ENCODE measurements around the gene HS6ST2.
A peak's percentile ranks its signal among the peaks of the same experiment; 100 is the strongest.

Gene HS6ST2

DNA sequence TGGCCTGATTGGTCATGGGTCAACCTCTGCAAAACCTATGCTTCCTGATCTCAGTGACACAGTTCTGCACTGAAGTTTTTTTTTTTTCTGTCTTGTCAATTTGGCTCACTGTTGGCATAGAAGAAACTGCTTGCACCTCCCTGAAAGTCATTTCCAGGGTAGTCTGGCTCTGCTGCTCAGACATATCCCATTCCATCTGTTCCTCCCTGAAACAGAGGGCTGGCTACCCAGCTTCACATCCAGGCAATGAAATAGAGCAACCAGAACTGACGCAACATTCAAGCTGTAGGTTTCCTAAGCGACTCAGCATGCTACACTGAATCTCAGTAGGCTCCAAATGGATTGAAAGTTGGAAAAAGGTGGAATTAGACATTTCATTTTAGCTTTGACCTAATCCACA is 292.8 kb downstream of the HS6ST2 start:
- no peak for DNase-seq

DNA sequence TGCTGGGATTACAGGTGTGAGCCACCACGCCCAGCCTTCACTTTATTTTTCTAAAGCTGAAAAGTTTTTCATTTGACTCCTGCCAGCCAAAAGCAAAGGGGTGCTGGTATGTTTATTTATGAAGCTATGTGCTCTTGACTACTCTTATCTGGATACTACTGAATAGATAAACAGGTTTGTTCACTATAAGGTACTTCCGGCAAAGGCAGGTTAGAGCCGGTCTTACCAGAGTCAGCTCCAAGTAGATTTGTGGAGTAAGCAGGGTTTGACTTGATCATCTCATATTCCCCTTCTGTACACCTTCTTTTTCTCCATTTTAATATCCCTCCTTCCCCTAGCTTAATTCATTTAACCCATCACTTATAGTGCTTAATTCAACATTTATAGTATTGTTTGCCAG is 294.2 kb downstream of the HS6ST2 start:
- no peak for DNase-seq

DNA sequence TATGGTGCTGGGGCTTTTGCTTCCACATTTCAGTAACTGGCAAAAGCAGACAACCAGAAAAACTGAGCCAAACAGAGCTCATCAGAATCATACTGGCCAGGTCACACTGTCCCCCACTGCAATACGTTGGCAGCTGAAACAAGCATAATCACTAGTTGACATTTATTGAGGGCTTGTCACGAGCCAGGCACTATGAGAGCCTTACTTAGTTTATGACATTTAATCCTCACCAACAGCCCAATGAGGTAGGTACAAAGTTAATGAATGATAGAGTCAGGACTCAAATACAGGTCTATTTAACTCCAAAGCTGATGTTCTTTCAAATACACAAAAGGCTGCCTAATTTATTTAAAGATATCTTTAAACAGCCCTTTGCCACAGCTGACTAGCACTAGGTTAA is 295.6 kb downstream of the HS6ST2 start:
- no peak for DNase-seq

DNA sequence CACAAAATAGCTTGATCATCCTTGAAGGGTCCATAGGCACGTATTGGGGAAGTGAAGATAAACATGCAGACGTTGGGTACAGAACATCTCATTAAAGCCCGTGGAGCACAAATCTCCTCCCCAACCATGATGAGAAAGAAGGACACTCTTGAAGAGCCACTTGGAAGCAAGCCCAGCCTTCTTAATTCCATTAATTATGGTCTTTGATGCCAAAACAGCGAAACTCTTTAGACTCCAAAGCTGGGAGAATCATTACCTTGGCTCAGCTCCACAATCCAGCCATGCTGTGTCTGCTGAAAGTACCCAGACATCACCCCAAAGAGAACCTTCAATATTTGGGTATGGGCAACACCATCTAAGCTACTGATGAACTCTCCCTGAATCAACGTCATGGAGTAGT is 300.6 kb downstream of the HS6ST2 start:
- no peak for DNase-seq

DNA sequence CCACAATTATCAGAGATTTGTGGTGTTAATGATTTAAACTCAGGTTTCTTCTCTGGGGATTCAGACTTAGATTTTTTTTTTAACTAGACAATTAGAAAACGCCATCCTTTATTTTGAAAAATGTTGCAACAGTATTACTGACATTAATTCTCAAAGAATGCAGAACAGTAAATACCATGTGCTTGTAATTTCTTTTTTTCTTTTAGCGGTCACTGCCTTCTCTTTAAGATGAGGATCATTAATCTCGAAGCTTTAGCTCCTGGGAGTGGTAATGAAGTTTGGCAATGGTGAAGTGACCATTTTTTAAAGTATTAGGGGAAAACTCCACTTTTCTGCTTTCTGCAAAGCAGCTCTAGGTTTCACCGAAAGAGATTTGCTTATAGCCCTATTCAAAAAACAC is 305.6 kb downstream of the HS6ST2 start:
- no peak for DNase-seq

DNA sequence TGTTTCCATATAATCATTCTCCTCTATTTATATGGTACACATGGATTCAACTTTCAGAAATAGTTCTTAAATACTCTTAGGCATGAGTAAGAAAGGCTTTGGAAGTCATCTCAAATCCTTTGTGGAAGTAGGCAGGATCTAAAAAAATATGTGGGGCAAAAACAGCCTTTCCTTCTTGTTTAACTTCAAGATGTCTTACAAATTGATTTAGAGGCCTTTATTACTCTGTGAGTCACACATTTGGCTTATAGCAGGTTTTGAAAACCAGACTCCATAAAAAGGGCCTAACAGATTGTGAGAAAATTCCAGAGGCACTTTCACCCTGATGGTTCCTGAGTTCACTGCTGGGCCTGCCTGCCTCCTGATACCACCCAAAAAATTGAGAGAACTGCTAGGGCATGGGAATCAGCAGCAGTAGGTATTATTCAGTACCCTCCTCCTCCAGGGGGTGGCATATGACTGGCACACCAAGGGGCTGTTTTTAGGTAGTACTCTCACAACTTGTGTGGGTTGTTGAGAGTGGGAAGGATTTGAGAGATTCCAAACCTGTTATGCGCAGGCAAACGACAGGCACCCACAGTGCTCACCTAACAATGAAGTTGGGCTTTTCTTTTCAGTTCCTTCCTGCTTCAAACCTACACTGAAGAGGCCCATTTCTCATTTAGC is 306.9 kb downstream of the HS6ST2 start:
- DNase-seq: no peak

DNA sequence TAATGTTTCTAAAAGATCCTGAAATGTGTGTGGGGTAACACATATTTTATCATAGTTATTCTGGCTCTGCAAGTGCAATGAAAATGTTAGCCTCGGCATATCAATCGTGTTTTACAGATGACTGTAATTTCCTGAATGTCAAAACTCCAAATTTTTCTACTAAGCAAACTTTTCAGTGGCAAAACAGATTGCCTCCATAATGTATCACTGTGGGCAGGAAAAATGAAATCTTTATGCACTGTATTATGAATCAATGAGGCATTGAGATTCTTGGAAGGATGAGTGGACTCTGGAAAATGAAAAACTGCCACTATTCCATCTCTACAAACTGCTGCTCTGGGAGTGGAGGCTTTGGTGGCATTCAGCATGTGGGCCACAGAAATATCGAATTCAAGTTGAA is 309.5 kb downstream of the HS6ST2 start:
- DNase-seq: no peak

DNA sequence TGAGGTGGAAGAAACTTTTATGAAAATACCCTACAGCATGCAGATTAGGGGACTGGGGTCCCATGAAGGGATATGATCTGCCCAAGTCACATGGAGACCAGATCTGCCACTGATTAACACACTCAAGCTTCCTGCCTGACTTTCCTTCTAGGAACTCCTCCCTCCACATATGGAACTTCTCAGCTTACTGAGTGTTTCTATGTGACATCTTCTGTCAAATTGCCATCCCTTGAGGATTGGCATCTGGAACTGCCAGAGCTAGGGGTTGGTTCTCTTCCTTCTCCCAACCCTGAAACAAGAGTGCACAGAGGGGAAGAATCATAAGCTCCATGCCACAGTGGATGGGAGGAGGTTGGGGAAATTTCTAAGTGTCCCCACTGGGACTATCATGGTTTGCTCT is 319.0 kb downstream of the HS6ST2 start:
- DNase-seq: no peak

DNA sequence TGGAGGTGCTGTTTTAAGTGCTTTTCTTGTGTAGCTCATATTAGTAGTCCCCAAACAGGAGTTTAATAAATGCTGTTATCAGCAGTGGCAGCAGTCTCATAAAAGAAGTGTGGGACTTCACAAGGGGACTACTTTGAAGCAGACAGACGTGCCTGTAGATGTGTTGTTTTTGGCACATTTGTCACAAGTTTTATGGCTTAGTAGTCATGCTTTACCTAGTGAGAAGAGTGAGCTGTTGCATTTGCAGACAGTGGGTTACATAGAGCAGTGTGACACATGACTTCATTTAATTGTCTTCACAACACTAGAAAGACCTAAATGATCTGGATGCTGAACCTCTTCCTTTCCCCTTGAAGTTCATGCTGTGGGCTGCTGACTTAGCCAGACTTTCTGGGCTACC is 320.1 kb downstream of the HS6ST2 start:
- DNase-seq: no peak

DNA sequence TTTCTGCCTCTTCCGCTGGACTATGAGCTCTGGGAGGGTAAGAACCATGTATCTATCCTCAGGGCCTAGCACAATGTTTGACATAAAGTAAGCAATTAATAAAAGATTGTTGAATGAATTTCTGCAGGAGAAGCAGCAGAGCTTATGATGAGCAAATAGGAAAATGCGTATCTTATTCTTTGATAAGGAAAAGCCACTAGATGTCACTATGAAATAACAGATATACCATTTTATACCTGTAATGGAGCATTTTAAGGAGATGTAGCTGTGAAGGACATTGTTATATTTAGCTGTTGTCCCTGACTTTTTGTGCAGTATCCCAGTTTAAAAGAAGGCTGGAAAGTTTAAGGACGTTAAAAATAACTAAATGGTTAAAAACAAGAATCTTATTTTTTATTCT is 322.3 kb downstream of the HS6ST2 start:
- peak; percentile 16 for DNase-seq

DNA sequence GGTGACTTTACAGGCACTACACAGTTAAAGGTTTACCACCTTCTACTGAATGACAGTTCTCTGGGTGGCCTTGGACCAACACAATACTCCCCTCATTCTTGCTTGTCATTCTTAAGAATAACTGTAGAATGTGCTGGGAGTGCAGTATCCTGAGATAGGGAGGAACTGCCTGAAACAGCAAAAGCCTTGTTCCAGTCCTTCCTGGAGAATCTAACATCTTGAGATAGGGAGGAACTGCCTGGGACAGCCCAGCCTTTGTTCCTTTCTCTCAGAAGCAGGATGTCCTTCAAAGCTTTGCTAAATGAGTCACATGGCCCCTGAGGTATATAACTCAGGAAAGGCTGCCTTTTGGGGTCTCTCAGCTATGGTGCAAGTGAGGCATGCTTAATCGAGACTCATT is 323.9 kb downstream of the HS6ST2 start:
- no peak for DNase-seq

DNA sequence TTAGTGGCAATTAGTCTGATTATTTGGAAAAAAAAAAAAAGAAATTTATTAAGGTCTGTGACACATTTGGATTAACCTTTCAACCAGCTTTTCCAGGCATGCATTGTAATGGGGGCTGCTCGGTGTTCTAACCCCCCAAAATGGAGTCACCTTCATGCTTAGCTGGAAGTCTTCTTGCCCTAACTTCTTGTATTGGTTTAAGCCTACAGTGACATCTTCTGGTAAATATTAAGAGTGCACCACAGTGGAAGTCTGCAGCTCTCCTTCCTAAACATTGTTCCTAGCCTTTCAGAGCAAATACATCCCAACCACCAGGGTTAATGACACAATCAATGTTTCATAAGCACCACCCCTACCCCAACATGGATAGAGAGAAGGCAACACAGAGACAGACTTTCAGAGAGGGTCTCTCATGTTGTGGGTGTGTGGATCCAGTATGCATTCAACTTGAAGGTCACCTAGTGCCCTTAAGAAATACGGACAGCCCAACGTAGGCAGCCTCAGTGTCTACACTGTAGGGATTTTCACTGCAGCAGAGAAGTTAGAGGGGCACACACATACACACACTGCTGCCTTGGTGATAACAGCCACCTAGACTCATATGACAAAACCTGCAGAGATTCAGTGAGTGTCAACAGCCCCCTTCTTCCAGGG is 326.7 kb downstream of the HS6ST2 start:
- DNase-seq: peak; percentile 60

DNA sequence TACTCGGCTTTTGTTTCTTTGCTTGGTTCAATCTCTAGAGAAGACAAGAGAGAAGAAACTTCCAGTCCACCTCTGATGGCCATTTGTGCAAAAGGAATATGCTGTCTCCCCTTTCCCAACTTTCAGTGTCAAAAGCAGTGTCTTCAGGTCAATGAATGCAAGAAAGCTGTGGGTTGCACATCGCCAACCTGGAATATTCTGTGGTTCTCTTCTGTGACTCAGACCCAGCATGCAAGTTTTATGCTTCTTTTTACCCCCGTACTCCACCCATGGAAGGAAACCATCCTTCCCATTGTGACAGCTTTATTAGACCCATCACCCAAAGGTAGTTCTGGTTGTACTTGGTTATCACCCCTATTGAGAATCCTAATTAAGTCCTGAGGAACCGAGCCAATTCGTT is 334.0 kb downstream of the HS6ST2 start:
- DNase-seq: no peak

DNA sequence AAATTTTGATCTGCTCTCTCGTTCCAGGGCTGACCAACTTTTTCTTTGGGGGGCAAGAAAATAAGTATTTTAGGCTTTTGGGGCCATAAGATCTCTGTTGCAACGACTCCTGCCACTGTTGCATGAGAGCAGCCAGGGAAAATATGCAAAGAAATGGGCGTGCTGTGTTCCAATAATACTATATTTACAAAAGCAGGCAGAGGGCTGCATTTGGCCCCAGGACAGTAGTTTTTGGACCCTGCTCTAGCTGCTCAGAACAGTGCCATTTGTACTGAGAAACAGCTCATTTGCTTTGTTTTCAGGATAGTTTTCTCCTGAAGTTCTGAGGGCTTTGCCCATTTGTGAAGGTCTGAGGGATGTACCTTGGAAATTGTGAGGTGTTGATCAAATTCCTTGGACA is 334.5 kb downstream of the HS6ST2 start:
- no peak for DNase-seq

DNA sequence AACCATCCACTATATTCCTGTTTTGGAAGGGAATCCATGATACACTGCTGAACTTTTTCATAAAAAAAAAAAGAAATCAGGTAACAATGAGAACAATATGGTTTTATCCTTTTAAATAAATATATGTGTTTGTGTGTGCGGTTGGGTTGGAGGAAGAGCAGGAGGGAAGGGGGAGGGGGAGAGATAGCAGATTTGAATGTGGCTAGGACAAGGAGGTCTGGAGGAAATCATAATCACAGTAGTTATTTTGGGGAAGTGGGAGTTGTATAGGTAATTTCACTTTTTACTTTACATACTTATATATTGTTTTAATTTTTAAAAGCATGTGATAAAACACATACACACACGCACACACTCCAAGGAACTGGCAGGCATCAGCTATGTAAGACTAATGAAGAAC is 335.1 kb downstream of the HS6ST2 start:
- DNase-seq: no peak

DNA sequence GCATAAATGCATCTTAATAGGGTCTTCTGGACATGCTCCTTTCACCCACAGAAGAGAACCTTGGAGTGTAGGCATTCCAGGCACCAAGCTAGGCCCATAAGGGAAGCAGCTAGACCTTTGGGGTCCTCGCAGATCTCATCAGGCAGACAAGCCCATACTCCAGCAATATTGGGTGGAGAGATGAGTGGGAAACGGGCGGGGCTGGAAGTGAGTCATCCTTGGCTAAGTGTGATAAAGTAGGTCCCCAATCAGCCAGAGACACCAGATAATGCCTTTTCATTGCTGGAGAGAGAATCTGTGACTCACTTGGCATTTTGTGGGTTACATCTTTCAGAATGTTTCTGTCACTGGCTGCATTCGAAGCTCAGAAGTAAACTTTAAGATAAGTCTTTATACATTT is 336.3 kb downstream of the HS6ST2 start:
- peak; percentile 84 for DNase-seq

DNA sequence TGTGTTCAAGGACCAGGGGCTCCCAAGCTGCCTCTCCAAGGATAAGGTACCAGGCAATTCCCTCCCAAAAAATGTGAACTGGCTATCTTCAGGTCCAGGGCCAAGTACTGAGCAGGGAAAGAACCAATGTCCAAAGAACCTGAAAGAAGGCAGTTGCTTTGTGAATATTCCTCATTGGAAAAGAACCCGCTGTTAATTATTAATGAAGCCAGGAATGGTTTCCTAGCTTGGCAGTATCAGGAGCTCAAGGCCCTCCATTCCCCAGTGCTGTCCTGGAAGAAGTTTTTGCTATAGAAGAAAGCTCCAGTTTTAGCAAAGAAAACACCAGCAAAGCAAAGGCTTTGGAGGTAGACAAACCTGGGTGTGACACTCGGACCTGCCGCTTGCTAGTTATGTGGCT is 339.6 kb downstream of the HS6ST2 start:
- DNase-seq: no peak

DNA sequence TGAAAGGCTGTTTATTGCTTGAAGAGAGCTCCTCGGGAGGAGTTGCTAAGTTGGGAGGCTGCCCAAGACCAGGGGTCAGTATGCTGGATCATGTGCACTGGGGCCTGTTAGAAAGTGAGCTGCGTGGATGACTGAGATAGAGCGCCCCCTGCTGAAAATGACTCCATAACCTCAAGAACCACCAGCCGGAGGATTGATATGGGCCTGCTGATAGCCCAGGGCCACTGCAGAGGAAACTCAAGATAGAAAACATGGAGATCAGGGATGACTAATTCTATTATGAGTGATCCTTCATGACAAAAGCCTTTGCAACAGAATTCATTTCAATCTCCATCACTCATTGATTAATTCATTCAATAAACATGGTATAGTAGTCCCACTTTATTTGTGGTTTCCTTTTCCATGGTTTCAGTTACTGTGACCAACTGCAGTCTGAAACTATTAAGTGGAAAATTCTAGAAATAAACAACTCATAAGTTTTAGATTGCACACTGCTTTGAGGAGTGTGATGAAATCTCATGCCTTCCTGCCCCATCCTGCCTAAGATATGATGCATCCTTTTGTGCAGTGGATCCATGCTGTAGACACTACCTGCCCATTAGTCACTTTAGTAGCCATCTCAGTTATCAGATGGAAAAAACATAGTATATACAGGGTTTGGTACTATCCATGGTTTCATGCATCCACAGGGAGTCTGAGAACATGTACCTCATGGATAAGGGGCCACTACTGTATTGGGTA is 342.9 kb downstream of the HS6ST2 start:
- peak; percentile 78 for DNase-seq

DNA sequence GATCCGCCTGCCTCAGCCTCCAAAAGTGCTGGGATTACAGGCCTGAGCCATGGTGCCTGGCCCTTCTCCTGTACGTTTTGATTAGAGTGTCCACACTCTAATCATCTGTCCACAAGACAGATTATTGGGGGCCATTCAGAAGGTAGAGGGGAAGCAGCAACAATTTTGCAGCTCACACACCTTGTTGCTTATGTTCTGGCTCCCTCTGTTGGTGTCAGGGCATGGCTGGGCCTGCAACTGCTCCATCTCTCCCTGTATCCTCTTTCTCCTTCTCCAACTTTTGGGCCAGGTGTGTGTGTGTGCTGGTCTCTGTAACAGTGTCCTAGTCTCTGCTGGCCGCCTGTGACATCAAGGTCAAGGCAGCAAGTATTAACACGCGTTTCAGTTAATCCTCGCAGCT is 344.1 kb downstream of the HS6ST2 start:
- peak; percentile 12 for DNase-seq

DNA sequence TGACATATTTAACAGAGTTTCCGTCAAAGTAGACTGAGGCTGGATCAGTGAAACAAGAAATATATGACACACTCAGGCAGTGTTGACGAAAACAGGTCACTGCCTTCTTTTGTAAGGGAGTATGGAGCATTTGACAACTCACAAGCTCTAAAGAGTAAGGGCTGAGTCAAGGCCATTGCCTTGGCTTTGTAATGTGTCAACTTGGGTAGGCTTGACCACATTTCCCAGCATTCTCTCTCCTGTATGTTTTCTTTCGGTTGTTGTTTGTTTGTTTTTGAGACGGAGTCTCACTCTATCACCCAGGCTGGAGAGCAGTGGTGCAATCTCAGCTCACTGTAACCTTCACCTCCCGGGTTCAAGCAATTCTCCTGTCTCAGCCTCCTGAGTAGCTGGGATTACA is 344.6 kb downstream of the HS6ST2 start:
- DNase-seq: no peak

DNA sequence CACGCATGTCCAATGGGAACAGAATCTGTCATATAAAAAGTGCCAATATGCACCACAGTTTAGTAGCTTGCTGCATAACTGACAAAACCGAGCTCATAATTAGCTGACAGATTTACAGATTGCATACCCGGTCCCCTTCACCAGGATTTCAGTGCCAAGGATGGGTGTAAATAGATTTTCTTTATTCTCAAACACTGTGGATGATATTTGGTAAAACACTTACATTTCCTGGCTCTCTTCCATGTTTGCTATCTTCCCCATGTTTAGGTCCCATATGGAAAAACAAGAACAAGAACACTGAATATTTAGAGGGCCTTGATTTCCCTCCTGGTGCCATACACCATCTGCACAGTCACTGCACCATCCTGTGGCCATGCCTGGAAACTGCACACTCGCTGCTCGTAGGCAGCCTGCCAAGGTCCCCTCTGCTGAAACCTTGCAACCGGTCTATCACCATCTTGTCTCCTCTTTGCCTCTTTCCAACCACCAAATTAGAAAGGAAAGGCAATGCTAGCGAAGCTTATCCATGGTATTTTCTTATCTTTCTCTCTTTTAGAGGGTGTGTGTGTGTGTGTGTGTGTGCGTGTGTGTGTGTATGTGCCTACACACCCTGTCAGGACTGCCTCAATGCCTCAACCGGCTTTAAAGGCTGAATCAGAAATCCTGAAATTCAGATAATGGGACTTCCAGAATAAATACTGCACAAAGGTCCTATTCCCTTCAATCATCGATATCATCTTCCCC is 345.4 kb downstream of the HS6ST2 start:
- peak; percentile 72 for DNase-seq

DNA sequence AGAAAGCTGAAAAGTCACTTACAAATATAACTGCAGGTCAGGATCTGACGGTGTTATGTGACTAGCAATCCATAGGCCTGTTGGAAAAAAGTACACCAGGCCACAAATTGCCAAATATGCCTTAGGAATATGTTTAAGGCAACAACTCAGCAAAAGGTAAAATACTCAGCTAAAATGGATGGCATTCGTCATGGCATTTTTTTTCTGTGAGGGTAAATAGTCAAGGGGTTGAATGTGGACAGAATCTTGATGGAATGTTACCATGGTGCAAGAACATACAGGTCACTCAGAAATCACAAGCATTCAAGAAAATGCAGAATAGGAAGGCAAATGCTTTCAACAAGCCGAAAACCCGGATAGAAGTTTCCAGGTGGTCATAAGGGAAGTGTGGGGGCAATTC is 347.9 kb downstream of the HS6ST2 start:
- no peak for DNase-seq

DNA sequence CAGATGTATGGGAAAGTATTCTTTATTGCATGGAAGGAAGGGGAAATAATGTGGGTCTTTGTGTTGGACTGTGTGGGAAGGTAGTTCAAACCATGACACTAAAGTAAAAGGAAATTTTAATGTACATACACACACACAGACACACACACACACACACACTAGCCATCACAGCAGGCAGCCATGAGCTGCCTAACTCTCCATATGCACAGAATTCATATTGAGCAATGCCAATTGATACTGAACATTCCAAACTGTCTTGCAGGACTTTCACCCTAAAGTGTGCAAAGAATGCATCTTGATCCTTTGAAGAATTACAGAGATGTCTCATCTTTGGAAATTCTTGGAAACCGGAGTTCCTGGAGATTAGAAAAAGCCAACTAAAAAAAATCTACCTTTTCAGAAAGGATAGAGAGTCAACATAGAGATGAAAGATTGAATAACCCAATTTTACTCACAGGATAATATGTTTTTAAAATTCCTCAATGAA is 349.0 kb downstream of the HS6ST2 start:
- DNase-seq: no peak
